Sigmoid colon (tissue), 7 donors: Measurements from ENCODE around the gene RUFY4. TPM values are rescaled to one million over a fixed set of nuclear protein-coding genes. Genes with fewer than 3 reads are reported as not detected.
"Not testable (repeated sequence)": the region's sequence is repeated elsewhere in the genome, so short reads cannot be mapped to it uniquely, and the experiment has no call there.

Experiments
- DNase-seq: peaks from one replicate; pipeline ENCODE4 v3.0.0-alpha.2; 2019
- H3K27ac ChIP-seq, 4 donors: fragments of 200-600 bp; sonication (generic); one replicate each; pipeline ENCODE4 v1.5.1; 2016 to 2019; ENCODE audit warnings: mild to moderate bottlenecking in 1 of 4
- H3K27me3 ChIP-seq, 3 donors: fragments of 200-600 bp; sonication (generic); one replicate each; pipeline ENCODE4 v1.5.1; 2019; ENCODE audit warnings: mild to moderate bottlenecking in 1 of 3
- H3K36me3 ChIP-seq, 4 donors: fragments of 200-600 bp; sonication (generic); one replicate each; pipeline ENCODE4 v1.5.1; 2016 to 2019
- H3K4me1 ChIP-seq, 4 donors: fragments of 200-600 bp; sonication (generic); one replicate each; pipeline ENCODE4 v1.5.1; 2017 to 2019
- H3K4me3 ChIP-seq, 4 donors: fragments of 200-600 bp; sonication (generic); one replicate each; pipeline ENCODE4 v1.5.1; 2017 to 2019; ENCODE audit warnings: mild to moderate bottlenecking in 2 of 4, moderate library complexity in 1 of 4
- H3K9me3 ChIP-seq, 4 donors: fragments of 200-600 bp in 3 of 4; sonication (generic) in 3 of 4; one replicate each; pipeline versions ENCODE4 v1.5.1 to v1.6.1; 2013 to 2019
- CTCF ChIP-seq, 4 experiments: fragments of 450-650 bp in 3 of 4; fragments of 200-600 bp in 1 of 4; IDR thresholded peaks; one replicate each; pipeline ENCODE4 v1.5.1; 2016 to 2019; ENCODE audit warnings: antibody characterized with exemption in 4 of 4, mild to moderate bottlenecking in 3 of 4, moderate library complexity in 2 of 4
- EP300 ChIP-seq, 4 donors: sonication (generic); formaldehyde crosslinking; IDR thresholded peaks; one replicate each; pipeline ENCODE4 v1.6.1; 2017; ENCODE audit warnings: antibody characterized with exemption in 4 of 4
- POLR2A ChIP-seq, 2 donors: fragments of 450-650 bp; IDR thresholded peaks; one replicate each; pipeline ENCODE4 v1.6.1; 2016; ENCODE audit warnings: antibody characterized with exemption in 2 of 2, mild to moderate bottlenecking in 2 of 2, moderate library complexity in 2 of 2
- POLR2AphosphoS5 ChIP-seq, 4 donors: sonication (generic); formaldehyde crosslinking; IDR thresholded peaks; one replicate each; pipeline ENCODE4 v1.6.1; 2017; ENCODE audit warnings: antibody characterized with exemption in 4 of 4
- WGBS, 2 donors: extraction: QIAGEN DNeasy Blood & Tissue Kit; methylation state at CpG; one replicate each; pipeline ENCODE4 v1.1.7; 2013; 5-methylcytosine and 5-hydroxymethylcytosine counted together
- intact Hi-C: fragments of 100-400 bp; cut with DNase I; formaldehyde crosslinking; loops from one replicate; pipeline ENCODE4 v1.15.1; 2023
- polyA plus RNA-seq, 3 donors: library from polyadenylated mRNA; stranded (reverse); fragments of 200-250 nt; gene quantifications; one replicate each; pipeline ENCODE4 v1.2.3, GENCODE V29; 2013
- total RNA-seq, 4 donors: library from RNA; depleted of rRNA; stranded (reverse); fragments of >200 nt; gene quantifications; one replicate each; pipeline ENCODE4 v1.1.0, GENCODE V29; 2016
- donor health status: healthy with polysubstance abuse.
- donor health status: Bipolar disorder and iron deficiency.
- donor health status: healthy.

Gene RUFY4
- total and polyA plus RNA-seq, 7 donors: 0.16 to 0.73 (median 0.55) TPM; not detected in 4

- no peaks in the 10 kb centered on the region for H3K9me3 ChIP-seq
- H3K36me3 ChIP-seq: no peaks in the 10 kb centered on the region
- intact Hi-C loops: loop anchor here (2.0 kb wide), 2 partner anchors 23 to 247 kb away; no protein-coding TSS in a partner anchor
- H3K4me1 ChIP-seq: peaks cover 0 to 19% (median 10%) of the 10 kb centered on the region in 4 donors
- peak overlapping the region in 1 of 4 donors; percentile 9 for H3K4me3 ChIP-seq
- WGBS, 2 donors: 41 to 47% methylated on average over 45 of the region's 45 CpGs
- no peak overlapping the region for H3K27ac ChIP-seq
- peaks cover 0 to 6% (median 0%) of the 10 kb centered on the region in 3 donors for H3K27me3 ChIP-seq
- DNase-seq: no peak
- TF ChIP-seq POLR2AphosphoS5 (IDR thresholded peaks at IDR 0.05): no peak
- no peak for TF ChIP-seq CTCF (IDR thresholded peaks at IDR 0.05)
- no peak for TF ChIP-seq EP300 (IDR thresholded peaks at IDR 0.05)
- no peak for TF ChIP-seq POLR2A (IDR thresholded peaks at IDR 0.05)
These were observed 35.2 kb upstream of the RUFY4 start for GRCh38 chr2:218033590-218034496.

- H3K9me3 ChIP-seq, H3K27ac ChIP-seq, H3K36me3 ChIP-seq, H3K27me3 ChIP-seq: not testable (repeated sequence)
- H3K4me3 ChIP-seq: peak overlapping the region in 2 of 4 donors; percentile 9 to 12
- 25% methylated on average over 23 to 24 of the region's 24 CpGs for WGBS, 2 donors
- intact Hi-C loops: loop anchor here (2.0 kb wide), 2 partner anchors 24 to 248 kb away; no protein-coding TSS in a partner anchor
- DNase-seq: peak; percentile 85
- peaks cover 0 to 14% (median 10%) of the 10 kb centered on the region in 4 donors for H3K4me1 ChIP-seq
- TF ChIP-seq CTCF (IDR thresholded peaks at IDR 0.05): peak; percentile 54 to 69 (median 64)
These were observed 34.4 kb upstream of the RUFY4 start for GRCh38 chr2:218034497-218035213.

GRCh38 chr2:218035463-218036100 lies 33.5 kb upstream of the RUFY4 start:
- intact Hi-C loops: loop anchor here (2.0 kb wide), 2 partner anchors 25 to 249 kb away; no protein-coding TSS in a partner anchor
- no peak overlapping the region for H3K4me3 ChIP-seq
- no peak for TF ChIP-seq EP300 (IDR thresholded peaks at IDR 0.05)
- no peaks in the 10 kb centered on the region for H3K36me3 ChIP-seq
- H3K9me3 ChIP-seq: no peaks in the 10 kb centered on the region
- 86 to 88% methylated on average over 12 of the region's 12 CpGs for WGBS, 2 donors
- H3K27me3 ChIP-seq: peaks cover 0 to 6% (median 0%) of the 10 kb centered on the region in 3 donors
- H3K27ac ChIP-seq: no peak overlapping the region
- no peak for DNase-seq
- peaks cover 0 to 14% (median 10%) of the 10 kb centered on the region in 4 donors for H3K4me1 ChIP-seq

GRCh38 chr2:218036371-218036770 lies 32.7 kb upstream of the RUFY4 start:
- H3K4me1 ChIP-seq: peaks cover 0 to 14% (median 10%) of the 10 kb centered on the region in 4 donors
- DNase-seq: no peak
- H3K27me3 ChIP-seq: peaks cover 0 to 6% (median 0%) of the 10 kb centered on the region in 3 donors
- no peak overlapping the region for H3K27ac ChIP-seq
- intact Hi-C loops: no loop called here
- no peaks in the 10 kb centered on the region for H3K36me3 ChIP-seq
- no peak overlapping the region for H3K4me3 ChIP-seq
- H3K9me3 ChIP-seq: no peaks in the 10 kb centered on the region
- WGBS, 2 donors: 74 to 82% methylated on average over 5 of the region's 5 CpGs
- TF ChIP-seq POLR2A (IDR thresholded peaks at IDR 0.05) (no peak), EP300 (IDR thresholded peaks at IDR 0.05) (no peak), CTCF (IDR thresholded peaks at IDR 0.05) (no peak), POLR2AphosphoS5 (IDR thresholded peaks at IDR 0.05) (no peak)
